ENCODE results near the gene HOXB7.

GRCh38 chr17:48609759-48610281 lies 997 bp downstream of the HOXB7 start:
- TF ChIP-seq POLR2A (IDR thresholded peaks at IDR 0.05; ENCODE audit: low read length) (no peak), GATA1 (IDR thresholded peaks at IDR 0.05; ENCODE audit: low read depth, low read length) (no peak)
